SH-SY5Y (cell line): ENCODE results near the gene CDK1.

ENCODE experiments used
- GATA2 ChIP-seq: IDR thresholded peaks from 2 replicates; pipeline ENCODE4 v1.6.1; 2011; ENCODE audit warnings: mild to moderate bottlenecking, low read depth, low read length
- GATA3 ChIP-seq: IDR thresholded peaks from 2 replicates; pipeline ENCODE4 v1.6.1; 2011; ENCODE audit warnings: low read depth, mild to moderate bottlenecking, low read length, moderate library complexity

DNA sequence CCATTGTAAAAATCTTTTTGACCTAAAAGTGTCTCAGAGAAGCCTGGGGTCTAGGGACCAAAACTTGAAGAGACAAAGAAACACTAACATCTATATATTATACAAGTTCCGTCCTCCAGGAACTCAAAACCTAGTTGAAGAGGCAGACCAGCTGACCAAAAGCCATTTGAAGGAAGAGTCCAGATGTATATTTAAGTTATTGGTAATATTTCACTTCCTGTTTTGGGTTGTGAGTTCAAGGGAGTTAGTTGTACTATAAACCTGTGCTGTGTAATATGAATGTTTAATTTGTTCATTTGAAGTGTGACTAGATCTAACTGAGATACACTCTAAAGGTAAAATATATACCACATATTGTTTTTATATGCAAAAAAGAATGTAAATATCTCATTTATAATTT, 45.0 kb downstream of the CDK1 start:
- TF ChIP-seq GATA2 (no peak), GATA3 (no peak)
